ENCODE measurements around the gene B3GNT4.
A peak's percentile ranks its signal among the peaks of the same experiment; 100 is the strongest.
"Not testable (repeated sequence)": the region's sequence is repeated elsewhere in the genome, so short reads cannot be mapped to it uniquely, and the experiment has no call there.

B3GNT4 gene

GRCh38 chr12:122174155-122174845, 29.2 kb upstream of the B3GNT4 start, which contains the start of gene IL31:
TSS of gene IL31 (minus strand) at chr12:122174221. CDS start at chr12:122174172, 49 bp downstream.
- H3K9me3 Mint-ChIP-seq = no peaks in the 10 kb centered on the region
- no peak within 1 kb of the TSS for H3K27ac Mint-ChIP-seq
- no peaks in the 10 kb centered on the region for H3K4me1 Mint-ChIP-seq
- DNase-seq = no peak
- no peak within 1 kb of the TSS for H3K4me3 Mint-ChIP-seq
- peaks cover 30% of the 10 kb centered on the region for H3K27me3 Mint-ChIP-seq
- CTCF ChIA-PET = no interaction called here
- no peaks in the 10 kb centered on the region for H3K36me3 Mint-ChIP-seq

- H3K4me3 Mint-ChIP-seq, CTCF ChIA-PET, H3K4me1 Mint-ChIP-seq, DNase-seq, H3K27ac Mint-ChIP-seq, H3K9me3 Mint-ChIP-seq, H3K36me3 Mint-ChIP-seq: not testable (repeated sequence)
- H3K27me3 Mint-ChIP-seq = peaks cover 33% of the 10 kb centered on the region
Observed at GRCh38 chr12:122176473-122176872, 27.0 kb upstream of the B3GNT4 start.

- CTCF ChIA-PET = interaction anchor here (0.8 to 1.0 kb wide), 3 partner anchors 8 to 120 kb away, joined by 3 to 6 read pairs (median 3); no protein-coding TSS in a partner anchor
- DNase-seq = peak; percentile 61
- Mint-ChIP-seq H3K4me1 (peaks cover 14% of the 10 kb centered on the region), H3K27me3 (peaks cover 40% of the 10 kb centered on the region), H3K27ac (no peak within 1 kb of the TSS), H3K9me3 (no peaks in the 10 kb centered on the region), H3K36me3 (no peaks in the 10 kb centered on the region), H3K4me3 (peak within 1 kb of the TSS; percentile 79)
Observed at GRCh38 chr12:122182887-122183587, 20.5 kb upstream of the B3GNT4 start, which contains the start of gene LRRC43. TSS of gene LRRC43 (plus strand) at chr12:122183123. CDS start at chr12:122183145, 22 bp downstream.

- H3K4me3 Mint-ChIP-seq = peak overlapping the region; percentile 79
- H3K36me3 Mint-ChIP-seq = no peaks in the 10 kb centered on the region
- H3K27ac Mint-ChIP-seq = no peak overlapping the region
- peaks cover 14% of the 10 kb centered on the region for H3K4me1 Mint-ChIP-seq
- CTCF ChIA-PET = no interaction called here
- DNase-seq = no peak
- H3K27me3 Mint-ChIP-seq = peaks cover 40% of the 10 kb centered on the region
- no peaks in the 10 kb centered on the region for H3K9me3 Mint-ChIP-seq
Observed at GRCh38 chr12:122183588-122183940, 19.9 kb upstream of the B3GNT4 start.

GRCh38 chr12:122184517-122184916, 19.0 kb upstream of the B3GNT4 start:
- peaks cover 46% of the 10 kb centered on the region for H3K27me3 Mint-ChIP-seq
- CTCF ChIA-PET = no interaction called here
- no peak for DNase-seq
- no peaks in the 10 kb centered on the region for H3K9me3 Mint-ChIP-seq
- H3K4me3 Mint-ChIP-seq = peak overlapping the region; percentile 35
- no peak overlapping the region for H3K27ac Mint-ChIP-seq
- no peaks in the 10 kb centered on the region for H3K36me3 Mint-ChIP-seq
- peaks cover 14% of the 10 kb centered on the region for H3K4me1 Mint-ChIP-seq

- Mint-ChIP-seq H3K36me3 (no peaks in the 10 kb centered on the region), H3K4me3 (no peak overlapping the region), H3K9me3 (no peaks in the 10 kb centered on the region), H3K4me1 (peaks cover 11% of the 10 kb centered on the region), H3K27ac (no peak overlapping the region), H3K27me3 (peaks cover 51% of the 10 kb centered on the region)
- DNase-seq = no peak
- CTCF ChIA-PET = no interaction called here
Observed at GRCh38 chr12:122185079-122185478, 18.4 kb upstream of the B3GNT4 start.

GRCh38 chr12:122185494-122186082, 17.9 kb upstream of the B3GNT4 start:
- H3K36me3 Mint-ChIP-seq = no peaks in the 10 kb centered on the region
- CTCF ChIA-PET = no interaction called here
- H3K4me3 Mint-ChIP-seq = no peak overlapping the region
- no peak for DNase-seq
- peaks cover 11% of the 10 kb centered on the region for H3K4me1 Mint-ChIP-seq
- peaks cover 49% of the 10 kb centered on the region for H3K27me3 Mint-ChIP-seq
- H3K27ac Mint-ChIP-seq = no peak overlapping the region
- no peaks in the 10 kb centered on the region for H3K9me3 Mint-ChIP-seq

GRCh38 chr12:122187466-122187865, 16.0 kb upstream of the B3GNT4 start:
- Mint-ChIP-seq H3K27ac (no peak overlapping the region), H3K4me1 (peaks cover 11% of the 10 kb centered on the region), H3K27me3 (peaks cover 46% of the 10 kb centered on the region), H3K9me3 (no peaks in the 10 kb centered on the region), H3K36me3 (no peaks in the 10 kb centered on the region), H3K4me3 (no peak overlapping the region)
- CTCF ChIA-PET = no interaction called here
- no peak for DNase-seq

GRCh38 chr12:122189626-122190475, 13.7 kb upstream of the B3GNT4 start:
- Mint-ChIP-seq H3K36me3 (no peaks in the 10 kb centered on the region), H3K27me3 (peaks cover 42% of the 10 kb centered on the region), H3K4me1 (peaks cover 2% of the 10 kb centered on the region), H3K9me3 (peaks cover under 1% of the 10 kb centered on the region), H3K27ac (no peak overlapping the region), H3K4me3 (no peak overlapping the region)
- DNase-seq = no peak
- CTCF ChIA-PET = interaction anchor here (0.6 to 3.2 kb wide), 15 partner anchors 7 to 300 kb away, joined by 3 to 22 read pairs (median 3); no protein-coding TSS in a partner anchor

- Mint-ChIP-seq H3K4me3 (no peak overlapping the region), H3K27ac (no peak overlapping the region), H3K4me1 (no peaks in the 10 kb centered on the region), H3K9me3 (peaks cover 5% of the 10 kb centered on the region), H3K36me3 (no peaks in the 10 kb centered on the region), H3K27me3 (peaks cover 40% of the 10 kb centered on the region)
- peak; percentile 84 for DNase-seq
- CTCF ChIA-PET = interaction anchor here (0.6 to 3.2 kb wide), 25 partner anchors 9 to 1753 kb away, joined by 3 to 22 read pairs (median 3); no protein-coding TSS in a partner anchor
Observed at GRCh38 chr12:122190842-122191668, 12.5 kb upstream of the B3GNT4 start.

GRCh38 chr12:122192441-122192840, 11.1 kb upstream of the B3GNT4 start:
- CTCF ChIA-PET = interaction anchor here (0.7 to 3.2 kb wide), 8 partner anchors 25 to 208 kb away, joined by 3 to 22 read pairs (median 4); no protein-coding TSS in a partner anchor
- H3K27me3 Mint-ChIP-seq = peaks cover 48% of the 10 kb centered on the region

GRCh38 chr12:122194804-122195203, 8.7 kb upstream of the B3GNT4 start:
- no peak overlapping the region for H3K4me3 Mint-ChIP-seq
- peaks cover 56% of the 10 kb centered on the region for H3K27me3 Mint-ChIP-seq
- CTCF ChIA-PET = interaction anchor here (1.2 kb wide), 1 partner anchor 279 kb away, joined by 3 read pairs; no protein-coding TSS in a partner anchor
- peak overlapping the region; percentile 19 for H3K27ac Mint-ChIP-seq
- H3K36me3 Mint-ChIP-seq = no peaks in the 10 kb centered on the region
- DNase-seq = no peak
- H3K9me3 Mint-ChIP-seq = peaks cover 5% of the 10 kb centered on the region
- H3K4me1 Mint-ChIP-seq = peaks cover 15% of the 10 kb centered on the region

More at GRCh38 chr12:122192441-122192840, 11.1 kb upstream of the B3GNT4 start:
- H3K27ac Mint-ChIP-seq = no peak overlapping the region
- no peak overlapping the region for H3K4me3 Mint-ChIP-seq
- H3K36me3 Mint-ChIP-seq = no peaks in the 10 kb centered on the region
- peaks cover 8% of the 10 kb centered on the region for H3K4me1 Mint-ChIP-seq
- no peak for DNase-seq
- H3K9me3 Mint-ChIP-seq = peaks cover 5% of the 10 kb centered on the region

GRCh38 chr12:122195405-122195804, 8.1 kb upstream of the B3GNT4 start:
- DNase-seq = no peak
- CTCF ChIA-PET = interaction anchor here (1.1 to 1.3 kb wide), 3 partner anchors 23 to 279 kb away, joined by 3 to 4 read pairs (median 3); no protein-coding TSS in a partner anchor
- Mint-ChIP-seq H3K9me3 (peaks cover 5% of the 10 kb centered on the region), H3K4me3 (no peak overlapping the region), H3K27ac (no peak overlapping the region), H3K4me1 (peaks cover 15% of the 10 kb centered on the region), H3K36me3 (no peaks in the 10 kb centered on the region), H3K27me3 (peaks cover 59% of the 10 kb centered on the region)

Data from activated naive CD4-positive, alpha-beta T cell treated with anti-CD3 and anti-CD28 coated beads, Interleukin-2, amount 10 ng/mL, durations not matched to agents 7 days and 5 days (primary cell).